ENCODE data around the gene ANKDD1A.

GRCh38 chr15:64947211-64947610, 35.5 kb downstream of the ANKDD1A start:
- TF ChIP-seq ZNF394 (tag by site-specific recombination; IDR thresholded peaks at IDR 0.05; ENCODE audit: borderline replicate concordance), result no peak
- TF ChIP-seq ZNF302 (tag by site-specific recombination; IDR thresholded peaks at IDR 0.05; ENCODE audit: low read depth), result no peak
- no peak for TF ChIP-seq PRDM10 (tag by site-specific recombination; IDR thresholded peaks at IDR 0.05)
- TF ChIP-seq ZNF335 (tag by site-specific recombination; conservative IDR thresholded peaks at IDR 0.05), result no peak
- TF ChIP-seq TSHZ1 (tag by site-specific recombination; IDR thresholded peaks at IDR 0.05; ENCODE audit: borderline replicate concordance), result no peak
- no peak for TF ChIP-seq ZNF639 (tag by site-specific recombination; IDR thresholded peaks at IDR 0.05)

All from HEK293 (cell line).